NCI-H1417 treated with DMSO at 0.1 percent for 48 hours (cell line): Measurements from ENCODE around the gene GCG.

Source experiments
- DNase-seq: peaks from one replicate; lab custom pipeline; 2025; lab: John Stamatoyannopoulos, UW

Gene GCG

GRCh38 chr2:162100579-162100978 lies 51.5 kb downstream of the GCG start:
- DNase-seq: no peak

DNA sequence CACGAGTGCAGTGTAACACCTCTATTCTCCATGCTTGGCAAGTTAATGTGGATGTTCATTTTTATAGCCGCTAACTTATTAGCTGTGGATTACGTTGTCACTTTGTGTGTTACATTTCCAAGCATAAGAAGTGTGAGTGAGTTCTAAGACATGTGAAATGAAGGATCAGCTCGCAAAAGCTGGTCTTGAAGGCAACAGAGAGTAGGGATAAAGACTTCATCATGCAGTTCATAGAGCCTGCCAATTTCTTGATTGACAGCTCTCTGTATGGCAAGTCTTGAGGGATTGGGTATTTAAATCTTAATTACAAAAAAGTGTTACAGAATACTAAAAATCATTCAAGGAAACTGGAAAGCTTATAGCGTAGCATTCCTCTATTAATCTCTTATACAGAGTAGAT lies 52.2 kb downstream of the GCG start:
- no peak for DNase-seq
